NCI-H774 (cell line): Measurements from ENCODE around the gene HSP90AA1.

Source experiments
- DNase-seq: peaks from one replicate; lab custom pipeline; 2025; lab: John Stamatoyannopoulos, UW

HSP90AA1 gene

DNA sequence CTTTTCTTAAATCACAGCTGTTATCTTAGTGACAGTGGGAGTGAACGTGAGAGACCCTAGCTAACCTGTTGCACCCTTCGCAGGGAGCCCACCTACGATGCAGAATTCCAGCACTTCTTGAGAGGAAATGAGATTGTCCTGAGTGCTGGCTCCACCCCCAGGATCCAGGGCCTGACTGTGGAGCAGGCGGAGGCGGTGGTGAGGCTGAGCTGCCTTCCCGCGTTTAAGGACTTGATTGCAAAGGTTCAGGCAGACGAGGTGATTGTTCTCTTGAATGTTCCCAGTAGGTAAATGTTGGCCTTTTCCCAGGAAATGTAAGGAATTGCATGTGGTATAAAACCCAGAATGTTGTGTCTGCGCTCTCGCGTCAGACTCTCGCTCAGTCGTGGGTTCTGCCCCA is 46.7 kb downstream of the HSP90AA1 start:
- DNase-seq = no peak

GRCh38 chr14:102039157-102039556 is 47.7 kb downstream of the HSP90AA1 start:
- no peak for DNase-seq

DNA sequence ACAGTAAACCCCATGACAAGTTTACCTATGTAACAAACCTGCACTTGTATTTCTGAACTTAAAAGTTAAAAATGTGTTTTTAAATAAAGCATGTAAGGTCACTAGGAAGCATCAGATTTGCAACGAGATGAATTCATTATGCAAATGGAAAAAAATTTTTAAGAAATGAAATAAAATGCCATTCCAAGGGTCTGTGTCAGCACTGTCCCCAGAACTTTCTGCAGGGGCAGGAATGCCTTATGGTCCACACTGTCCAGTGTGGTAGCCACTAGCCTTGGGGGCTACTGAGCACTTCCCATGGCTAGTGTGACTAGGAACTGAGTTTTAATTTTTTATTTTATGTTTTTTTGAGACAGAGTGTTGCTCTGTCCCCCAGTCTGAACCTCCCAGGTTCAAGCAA is 49.2 kb downstream of the HSP90AA1 start:
- DNase-seq = no peak

- DNase-seq = no peak
Observed at GRCh38 chr14:102035914-102036313, 50.9 kb downstream of the HSP90AA1 start.

GRCh38 chr14:102034301-102034700 is 52.5 kb downstream of the HSP90AA1 start:
- DNase-seq = no peak

DNA sequence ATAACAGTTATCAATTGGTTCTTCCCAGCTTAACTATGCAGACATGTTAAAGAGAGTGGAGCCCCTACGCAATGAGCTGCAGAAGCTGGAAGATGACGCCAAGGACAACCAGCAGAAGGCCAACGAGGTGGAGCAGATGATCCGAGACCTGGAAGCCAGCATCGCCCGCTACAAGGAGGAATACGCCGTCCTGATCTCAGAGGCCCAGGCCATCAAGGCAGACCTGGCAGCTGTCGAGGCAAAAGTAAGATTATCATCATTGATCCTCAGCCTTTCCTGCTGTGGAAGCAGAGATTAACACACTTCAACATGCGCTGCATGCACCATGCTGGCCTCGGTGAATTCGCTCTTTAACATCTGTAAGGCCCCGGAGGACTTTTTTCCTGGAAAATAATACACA is 53.6 kb downstream of the HSP90AA1 start:
- DNase-seq = no peak
